GM18517 (cell line): ENCODE results near the gene WDR18.

Experiments used
- ATAC-seq: cut with Tn5 transposase; IDR thresholded peaks from one replicate; pipeline ENCODE4 v1.9.1; 2021; ENCODE audit warnings: mild to moderate bottlenecking, moderate library complexity; ENCODE audit not compliant: unreplicated experiment

The WDR18 gene

DNA sequence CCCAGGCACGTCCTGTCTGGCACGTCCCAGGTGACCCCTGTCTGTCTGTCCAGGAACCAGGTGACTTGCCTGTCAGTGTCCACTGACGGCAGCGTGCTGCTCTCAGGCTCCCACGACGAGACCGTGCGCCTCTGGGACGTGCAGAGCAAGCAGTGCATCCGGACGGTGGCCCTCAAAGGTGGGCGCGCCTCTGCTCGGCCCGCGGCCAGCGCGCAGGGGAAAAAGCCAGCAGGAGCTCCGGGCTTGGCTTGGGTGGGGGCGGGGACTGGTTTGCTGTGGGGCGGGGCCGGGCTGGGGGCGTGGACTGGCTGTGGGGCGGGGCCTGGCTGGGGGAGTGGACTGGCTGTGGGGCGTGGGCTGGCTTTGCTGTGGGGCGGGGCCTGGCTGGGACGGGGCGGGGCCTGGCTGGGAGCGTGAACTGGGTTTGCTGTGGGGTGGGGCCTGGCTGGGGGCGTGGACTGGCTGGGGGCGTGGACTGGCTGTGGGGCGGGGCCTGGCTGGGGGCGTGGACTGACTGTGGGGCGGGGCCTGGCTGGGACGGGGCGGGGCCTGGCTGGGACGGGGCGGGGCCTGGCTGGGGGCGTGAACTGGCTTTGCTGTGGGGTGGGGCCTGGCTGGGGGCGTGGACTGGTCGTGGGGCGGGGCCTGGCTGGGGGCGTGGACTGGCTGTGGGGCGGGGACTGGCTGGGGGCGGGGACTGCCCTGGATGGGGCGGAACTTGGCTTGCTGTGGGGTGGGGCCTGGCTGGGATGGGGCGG, 7.2 kb downstream of the WDR18 start:
- no peak for ATAC-seq

DNA sequence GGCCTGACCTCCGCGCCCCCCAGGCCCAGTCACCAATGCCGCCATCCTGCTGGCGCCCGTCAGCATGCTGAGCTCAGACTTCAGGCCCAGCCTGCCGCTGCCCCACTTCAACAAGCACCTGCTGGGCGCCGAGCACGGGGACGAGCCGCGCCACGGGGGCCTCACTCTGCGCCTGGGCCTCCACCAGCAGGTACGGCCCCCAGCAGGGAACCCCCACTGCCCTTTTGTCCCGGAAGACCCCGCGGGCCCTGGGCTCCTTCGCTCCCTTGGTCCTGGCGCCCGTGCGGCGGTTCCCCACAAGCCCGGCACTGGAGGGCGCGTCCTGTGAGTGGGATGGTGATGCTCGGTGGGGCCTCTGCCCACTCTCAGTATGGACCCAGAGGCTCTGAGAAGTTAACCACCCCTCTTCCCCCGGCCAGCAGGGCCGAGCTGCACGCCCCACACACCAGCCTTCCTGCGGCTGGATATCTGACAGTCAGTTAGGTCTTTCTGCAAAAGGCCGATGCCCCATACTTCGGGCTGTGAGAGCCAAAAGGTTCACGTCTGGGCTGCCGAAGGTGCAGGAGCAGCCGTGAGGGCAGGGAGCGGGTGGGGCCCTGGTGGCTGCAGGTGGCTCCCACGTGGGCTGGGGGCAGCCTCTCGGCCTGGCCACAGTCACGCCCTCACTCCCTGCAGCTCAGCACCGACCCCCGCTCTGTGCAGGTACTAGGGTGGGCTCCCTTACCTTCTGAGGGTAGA, 8.0 kb downstream of the WDR18 start:
- no peak for ATAC-seq

DNA sequence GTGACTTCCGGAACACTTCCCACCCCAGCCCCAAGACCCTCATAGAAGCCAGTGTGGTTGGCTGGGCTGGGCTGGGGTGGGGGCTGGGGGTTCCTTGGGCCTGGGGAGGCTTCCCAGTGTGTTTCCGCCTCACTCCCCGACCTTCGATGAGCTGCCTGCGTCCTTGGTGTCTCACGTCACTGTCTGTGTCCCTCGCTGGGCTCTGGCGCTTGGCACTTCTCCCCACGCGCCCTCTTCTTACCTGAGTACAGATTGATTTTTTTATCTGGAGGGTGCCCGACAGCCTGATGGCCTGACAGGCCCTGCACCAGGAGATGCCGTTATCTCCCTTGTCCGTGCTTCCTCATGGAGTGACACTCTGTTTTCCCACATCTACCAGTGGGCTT, 8.5 kb downstream of the WDR18 start:
- ATAC-seq: no peak

DNA sequence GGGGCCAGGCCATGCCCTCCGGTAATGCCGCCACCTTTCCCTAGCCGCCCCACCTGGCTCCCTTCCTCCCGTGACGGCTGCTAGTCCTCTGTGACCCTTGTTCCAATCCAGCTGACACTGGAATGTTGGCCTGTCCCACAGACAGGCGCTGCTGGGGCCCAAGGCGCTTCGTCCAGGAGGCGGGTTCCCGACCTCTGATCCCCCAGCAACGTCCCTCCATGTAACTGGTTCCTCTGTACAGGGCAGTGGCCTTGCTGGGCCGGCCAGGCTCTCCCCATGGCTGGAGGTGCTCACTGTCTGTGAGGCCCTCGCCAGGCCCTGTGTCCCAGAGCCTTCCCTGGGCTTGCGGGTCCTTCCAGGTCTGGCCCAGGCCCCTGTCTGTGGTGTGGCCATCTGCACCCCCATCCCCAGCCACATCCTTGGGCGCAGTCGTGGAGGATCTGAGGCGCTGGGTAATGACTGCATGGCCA, 9.3 kb downstream of the WDR18 start:
- no peak for ATAC-seq

DNA sequence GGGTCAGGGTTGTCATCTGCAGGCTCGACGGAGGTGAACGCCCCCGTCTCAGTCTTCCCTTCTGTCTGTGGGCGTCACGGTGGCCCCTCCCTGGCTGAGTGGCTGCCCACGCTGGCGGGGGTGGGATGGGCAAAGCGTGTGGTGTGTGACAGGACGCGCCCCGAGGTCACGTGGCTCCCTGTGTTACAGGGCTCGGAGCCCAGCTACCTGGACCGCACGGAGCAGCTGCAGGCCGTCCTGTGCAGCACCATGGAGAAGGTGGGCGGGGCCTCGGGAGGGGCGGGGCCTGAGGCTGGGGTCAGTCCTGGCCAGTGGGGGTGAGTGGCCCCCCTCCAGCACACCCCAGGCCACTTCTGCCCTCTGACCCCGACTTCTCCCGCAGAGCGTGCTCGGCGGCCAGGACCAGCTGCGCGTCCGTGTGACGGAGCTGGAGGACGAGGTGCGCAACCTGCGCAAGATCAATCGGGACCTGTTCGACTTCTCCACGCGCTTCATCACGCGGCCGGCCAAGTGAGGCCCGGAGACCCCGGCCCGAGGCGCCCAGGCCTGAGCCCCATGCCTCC, 9.8 kb downstream of the WDR18 start:
- no peak for ATAC-seq

DNA sequence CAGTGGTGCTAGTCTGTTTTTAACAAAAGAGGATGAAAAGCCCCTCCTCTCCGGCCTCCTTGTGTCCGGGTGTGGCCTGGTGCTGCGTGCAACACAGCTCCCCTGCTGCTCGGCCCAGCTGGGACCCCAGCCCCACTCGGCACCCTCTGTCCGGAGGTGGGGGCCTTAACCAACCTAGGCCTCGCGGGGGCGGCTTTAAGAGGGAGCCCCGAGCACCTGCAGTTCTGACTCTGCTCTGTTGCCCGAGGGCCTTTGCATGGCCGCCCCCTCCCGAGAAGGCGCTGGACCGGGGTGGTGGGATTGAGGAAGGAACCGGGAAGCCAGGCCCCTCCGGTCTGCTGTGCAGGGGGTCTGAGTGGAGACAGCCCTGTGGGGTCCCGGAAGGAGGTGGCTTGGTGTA, 10.4 kb downstream of the WDR18 start:
- no peak for ATAC-seq

DNA sequence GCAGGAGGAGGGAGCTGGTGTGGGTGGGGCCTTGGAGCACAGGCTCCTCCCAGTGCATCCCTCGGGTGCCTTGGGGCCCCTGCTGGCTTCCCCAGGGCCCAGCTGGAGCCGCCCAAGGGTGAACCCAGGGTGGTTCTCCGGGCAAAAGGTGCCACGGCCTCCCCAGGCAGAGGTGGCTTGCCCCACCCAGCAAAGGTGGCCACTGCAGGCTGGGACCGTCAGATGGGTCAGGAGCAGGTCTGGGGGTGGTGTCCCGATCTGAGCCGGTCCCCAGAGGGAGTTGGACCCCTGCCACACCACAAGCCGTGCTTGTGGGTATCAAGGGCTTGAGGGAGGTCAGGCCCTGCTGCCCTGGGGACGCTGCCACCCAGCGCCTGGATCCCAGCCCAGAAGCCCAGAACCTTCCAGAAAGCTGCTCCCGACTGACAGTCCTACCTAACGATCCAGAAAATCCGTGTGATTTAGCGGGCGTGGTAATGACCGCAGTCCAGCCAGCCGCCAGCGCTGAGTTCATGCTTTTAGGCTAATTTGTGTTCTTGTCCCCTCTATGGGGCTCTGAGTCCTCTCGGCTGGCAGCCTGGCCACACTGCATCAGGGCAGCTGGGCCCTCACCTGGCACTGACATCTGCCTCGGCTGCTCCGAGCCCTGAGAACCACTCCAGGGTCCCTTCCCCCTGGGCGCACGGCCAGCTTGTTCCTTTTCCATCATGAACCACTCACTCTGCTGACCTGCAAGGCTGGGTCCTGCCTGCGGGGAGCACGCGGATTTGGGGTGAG, 11.1 kb downstream of the WDR18 start:
- no peak for ATAC-seq

DNA sequence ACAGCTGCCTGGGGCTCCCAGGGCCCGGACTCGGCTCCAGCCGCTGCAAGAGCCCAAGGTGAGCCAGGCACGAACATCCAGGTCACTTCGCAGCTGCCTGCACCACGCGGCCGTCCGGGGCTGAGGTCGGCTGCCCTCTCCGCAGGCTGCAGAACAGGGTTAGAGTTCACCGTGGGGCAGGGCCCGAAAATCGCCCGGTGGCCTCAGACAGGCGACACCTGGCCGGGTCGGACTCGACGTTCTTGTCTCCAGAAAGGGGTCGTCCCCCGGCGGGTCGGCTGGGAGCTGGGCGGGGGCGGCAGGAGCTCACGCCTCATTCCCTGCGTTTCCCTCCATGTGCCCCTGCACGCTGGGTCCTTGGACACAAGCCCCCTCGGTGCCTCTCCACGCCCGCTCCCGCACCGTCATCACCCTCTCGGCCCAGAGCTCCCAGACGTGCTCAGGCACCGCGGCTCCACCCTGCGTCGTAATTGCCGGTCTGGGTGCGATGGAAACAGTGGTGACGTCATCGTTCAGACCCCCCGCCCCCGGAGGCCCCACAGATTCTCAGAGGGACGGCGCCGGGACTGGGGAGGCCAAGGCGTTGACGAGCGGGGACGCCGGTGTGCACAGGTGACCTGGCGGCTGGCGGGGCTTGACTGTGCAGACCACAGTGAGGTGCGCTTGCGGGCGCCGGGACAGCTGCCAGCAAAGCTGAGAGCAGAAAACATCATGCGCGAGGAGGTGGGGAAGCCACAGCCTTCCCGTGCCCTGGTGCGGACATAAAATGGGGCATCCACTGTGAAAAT, 12.1 kb downstream of the WDR18 start:
- no peak for ATAC-seq

DNA sequence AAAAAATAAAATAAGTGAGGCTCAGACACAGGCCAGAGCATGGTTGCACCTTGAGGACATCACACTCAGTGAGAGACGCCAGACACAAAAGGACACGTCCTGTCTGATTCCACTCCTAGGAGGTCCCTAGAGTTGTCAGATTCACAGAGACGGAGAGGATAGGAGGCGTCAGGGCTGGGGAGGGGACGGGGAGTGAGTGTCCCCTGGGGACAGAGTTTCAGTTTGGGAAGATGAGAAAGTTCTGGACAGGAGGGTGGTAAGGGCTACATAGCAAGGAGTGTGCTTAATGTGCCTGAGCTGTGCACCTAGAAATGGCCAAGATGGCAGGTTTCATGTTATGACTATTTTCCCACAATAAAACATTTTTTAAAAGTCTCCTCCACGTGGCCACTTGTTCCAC, 13.9 kb downstream of the WDR18 start:
- no peak for ATAC-seq

DNA sequence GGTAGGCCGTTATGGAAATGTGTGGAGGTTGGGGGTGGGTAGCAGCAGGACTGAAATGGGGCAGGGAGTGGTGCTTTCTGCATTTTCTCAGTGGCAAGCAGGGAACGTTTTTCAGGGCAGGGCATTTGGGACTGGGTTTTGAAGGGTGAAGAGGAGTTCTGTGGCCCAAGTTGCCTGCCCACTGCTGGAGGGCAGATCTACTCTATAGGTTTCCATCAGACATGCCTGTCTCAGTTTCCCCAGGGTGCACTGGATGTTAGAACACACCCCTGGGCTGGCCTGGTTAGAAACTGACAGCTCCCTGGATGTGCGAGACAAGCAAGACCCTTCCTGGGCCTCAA, 15.2 kb downstream of the WDR18 start:
- no peak for ATAC-seq

DNA sequence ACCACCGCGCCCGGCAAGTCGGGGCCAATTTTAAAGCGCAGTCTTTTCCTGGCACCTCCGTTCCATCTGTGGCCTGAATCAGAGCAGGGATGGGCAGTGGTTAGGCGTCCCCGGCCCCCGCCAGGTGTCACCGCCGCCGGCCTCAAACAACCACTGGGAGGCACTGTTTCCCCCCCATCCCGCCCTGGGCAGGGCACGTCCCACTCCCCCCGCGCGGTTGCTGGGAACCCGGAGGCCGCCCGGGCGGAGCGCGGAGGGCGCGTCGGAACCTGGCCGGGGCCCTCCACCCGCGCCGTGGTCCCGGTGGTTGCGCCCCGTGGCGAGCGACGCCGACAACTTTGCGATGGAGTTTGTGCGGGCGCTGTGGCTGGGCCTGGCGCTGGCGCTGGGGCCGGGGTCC, 15.9 kb downstream of the WDR18 start, which contains the start of gene GRIN3B:
Gene GRIN3B (plus strand): TSS at position 325 of the 400 bp plus-strand sequence. CDS start 19 bp downstream, at position 344.
- no peak for ATAC-seq

DNA sequence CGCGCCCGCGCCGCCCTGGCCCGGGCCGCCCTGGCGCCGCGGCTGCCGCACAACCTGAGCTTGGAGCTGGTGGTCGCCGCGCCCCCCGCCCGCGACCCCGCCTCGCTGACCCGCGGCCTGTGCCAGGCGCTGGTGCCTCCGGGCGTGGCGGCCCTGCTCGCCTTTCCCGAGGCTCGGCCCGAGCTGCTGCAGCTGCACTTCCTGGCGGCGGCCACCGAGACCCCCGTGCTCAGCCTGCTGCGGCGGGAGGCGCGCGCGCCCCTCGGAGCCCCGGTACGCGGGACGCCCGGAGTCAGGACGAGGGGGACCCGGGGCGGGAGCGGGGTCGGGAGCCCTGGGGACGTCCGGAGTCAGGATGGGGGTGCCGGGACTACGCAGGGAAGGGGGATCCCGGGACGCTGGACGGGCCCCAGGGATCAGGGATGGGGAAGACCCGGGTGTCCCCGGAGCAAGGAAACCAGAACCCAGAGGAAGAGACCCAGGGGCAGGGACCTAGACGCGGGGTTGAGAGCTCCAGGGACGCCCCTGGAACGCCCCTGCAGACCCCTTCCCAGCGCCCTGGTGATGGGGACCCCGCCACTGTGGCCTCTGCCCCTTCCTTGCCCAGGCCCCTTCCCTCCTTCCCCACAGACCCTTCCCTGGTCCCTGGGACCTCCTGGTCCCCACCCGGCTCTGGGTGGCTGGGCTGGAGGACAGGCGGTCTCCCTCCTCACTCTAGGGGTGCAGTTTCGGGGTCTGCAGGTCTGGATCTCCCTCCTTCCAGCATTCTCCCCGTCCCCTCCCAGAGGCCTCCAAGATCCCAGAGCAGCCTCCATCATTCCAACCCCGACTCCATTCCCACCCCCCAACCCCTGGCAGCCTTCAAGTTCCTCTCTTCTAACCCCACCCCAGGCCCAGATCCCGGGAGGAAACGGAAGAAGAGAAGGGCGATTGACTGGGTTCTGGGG, 16.7 kb downstream of the WDR18 start:
- ATAC-seq: no peak

DNA sequence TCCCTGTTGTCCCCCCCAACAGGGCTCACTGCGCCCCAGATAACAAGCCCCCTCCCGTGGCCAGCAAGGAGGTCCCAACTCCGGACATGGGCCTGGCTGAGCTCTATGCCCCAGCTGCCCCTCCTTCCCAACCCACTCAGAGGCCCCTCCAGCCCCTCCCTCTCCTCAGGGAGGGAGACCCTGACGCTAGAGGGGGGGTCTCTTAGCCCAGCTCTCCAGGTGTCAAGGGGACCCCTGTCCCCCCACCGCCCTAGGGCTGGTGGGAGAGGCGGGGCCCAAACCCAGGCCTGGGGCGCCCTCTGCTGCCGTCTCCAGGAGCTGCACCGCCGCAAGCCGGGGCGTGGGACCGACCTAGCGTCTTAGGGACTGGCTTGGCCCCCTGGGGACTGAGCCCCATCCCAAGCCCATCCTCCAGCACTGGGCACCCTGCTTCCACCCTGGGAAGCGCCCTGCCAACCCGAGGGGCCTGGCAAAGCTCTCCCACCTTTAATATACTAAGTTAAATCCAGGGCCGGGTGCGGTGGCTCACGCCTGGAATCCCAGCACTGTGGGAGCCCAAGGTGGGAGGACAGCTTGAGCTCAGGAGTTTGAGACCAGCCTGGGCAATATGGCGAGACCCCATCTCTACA, 17.5 kb downstream of the WDR18 start:
- ATAC-seq: no peak

DNA sequence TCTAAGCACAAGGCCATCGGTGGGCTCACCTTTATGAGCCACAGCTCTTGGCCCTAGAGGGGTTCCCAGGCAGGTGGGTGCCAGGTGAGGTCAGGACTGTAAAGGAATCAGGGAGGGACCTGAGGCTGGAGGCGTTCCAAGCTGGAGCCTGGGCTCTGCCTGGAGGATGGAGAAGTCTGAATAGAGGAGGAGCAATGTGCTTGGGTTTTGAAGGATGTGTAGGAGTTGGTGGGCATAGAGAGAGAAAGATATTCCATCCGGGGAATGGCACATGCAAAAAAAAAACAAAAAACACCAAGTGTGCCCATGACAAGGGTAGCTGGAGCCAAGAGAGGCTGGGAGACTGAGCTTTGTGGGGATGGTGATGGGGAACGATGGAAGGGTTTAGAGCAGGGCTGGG, 18.5 kb downstream of the WDR18 start:
- ATAC-seq: no peak

DNA sequence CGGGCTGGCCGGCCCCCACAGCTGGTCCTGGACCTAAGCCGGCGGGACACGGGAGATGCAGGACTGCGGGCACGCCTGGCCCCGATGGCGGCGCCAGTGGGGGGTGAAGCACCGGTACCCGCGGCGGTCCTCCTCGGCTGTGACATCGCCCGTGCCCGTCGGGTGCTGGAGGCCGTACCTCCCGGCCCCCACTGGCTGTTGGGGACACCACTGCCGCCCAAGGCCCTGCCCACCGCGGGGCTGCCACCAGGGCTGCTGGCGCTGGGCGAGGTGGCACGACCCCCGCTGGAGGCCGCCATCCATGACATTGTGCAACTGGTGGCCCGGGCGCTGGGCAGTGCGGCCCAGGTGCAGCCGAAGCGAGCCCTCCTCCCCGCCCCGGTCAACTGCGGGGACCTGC, 19.1 kb downstream of the WDR18 start:
- no peak for ATAC-seq

DNA sequence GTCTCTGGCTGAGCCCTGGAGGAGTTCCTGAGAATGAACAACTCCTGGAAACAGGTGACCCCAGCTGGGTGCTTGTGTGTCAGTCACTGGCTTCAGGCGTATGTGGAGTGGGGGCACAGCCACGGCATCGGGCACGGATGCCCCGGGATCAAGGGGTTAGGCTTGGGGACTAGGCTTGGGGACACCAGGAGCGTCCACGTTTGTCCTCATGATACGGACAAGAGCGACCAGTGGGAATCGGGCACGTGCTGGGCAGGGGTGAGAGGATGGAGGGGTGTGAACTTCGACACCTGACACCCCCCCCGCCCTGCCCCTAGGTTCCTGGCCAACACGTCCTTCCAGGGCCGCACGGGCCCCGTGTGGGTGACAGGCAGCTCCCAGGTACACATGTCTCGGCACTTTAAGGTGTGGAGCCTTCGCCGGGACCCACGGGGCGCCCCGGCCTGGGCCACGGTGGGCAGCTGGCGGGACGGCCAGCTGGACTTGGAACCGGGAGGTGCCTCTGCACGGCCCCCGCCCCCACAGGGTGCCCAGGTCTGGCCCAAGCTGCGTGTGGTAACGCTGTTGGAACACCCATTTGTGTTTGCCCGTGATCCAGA, 20.2 kb downstream of the WDR18 start:
- ATAC-seq: no peak

DNA sequence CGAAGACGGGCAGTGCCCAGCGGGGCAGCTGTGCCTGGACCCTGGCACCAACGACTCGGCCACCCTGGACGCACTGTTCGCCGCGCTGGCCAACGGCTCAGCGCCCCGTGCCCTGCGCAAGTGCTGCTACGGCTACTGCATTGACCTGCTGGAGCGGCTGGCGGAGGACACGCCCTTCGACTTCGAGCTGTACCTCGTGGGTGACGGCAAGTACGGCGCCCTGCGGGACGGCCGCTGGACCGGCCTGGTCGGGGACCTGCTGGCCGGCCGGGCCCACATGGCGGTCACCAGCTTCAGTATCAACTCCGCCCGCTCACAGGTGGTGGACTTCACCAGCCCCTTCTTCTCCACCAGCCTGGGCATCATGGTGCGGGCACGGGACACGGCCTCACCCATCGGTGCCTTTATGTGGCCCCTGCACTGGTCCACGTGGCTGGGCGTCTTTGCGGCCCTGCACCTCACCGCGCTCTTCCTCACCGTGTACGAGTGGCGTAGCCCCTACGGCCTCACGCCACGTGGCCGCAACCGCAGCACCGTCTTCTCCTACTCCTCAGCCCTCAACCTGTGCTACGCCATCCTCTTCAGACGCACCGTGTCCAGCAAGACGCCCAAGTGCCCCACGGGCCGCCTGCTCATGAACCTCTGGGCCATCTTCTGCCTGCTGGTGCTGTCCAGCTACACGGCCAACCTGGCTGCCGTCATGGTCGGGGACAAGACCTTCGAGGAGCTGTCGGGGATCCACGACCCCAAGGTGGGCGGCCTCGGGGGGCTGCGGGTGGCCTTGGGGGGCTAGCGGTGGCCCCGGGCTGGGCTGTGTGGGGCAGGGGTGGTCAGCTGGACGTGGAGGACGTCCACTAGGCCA, 20.9 kb downstream of the WDR18 start:
- no peak for ATAC-seq
